Stimulated activated CD4-positive, alpha-beta T cell treated with anti-CD3 and anti-CD28 coated beads, Interleukin-1b, Interleukin-23, amount 100 ng/mL, for 4 hours (primary cell): ENCODE data around the gene VWA5A.
"Not testable (repeated sequence)": the region's sequence is repeated elsewhere in the genome, so short reads cannot be mapped to it uniquely, and the experiment has no call there.

Experiments
- DNase-seq, 2 donors: peaks; one replicate each; pipeline ENCODE4 v3.0.0-alpha.2; 2020; ENCODE audit warnings: low read depth in 2 of 2

Gene VWA5A

DNA sequence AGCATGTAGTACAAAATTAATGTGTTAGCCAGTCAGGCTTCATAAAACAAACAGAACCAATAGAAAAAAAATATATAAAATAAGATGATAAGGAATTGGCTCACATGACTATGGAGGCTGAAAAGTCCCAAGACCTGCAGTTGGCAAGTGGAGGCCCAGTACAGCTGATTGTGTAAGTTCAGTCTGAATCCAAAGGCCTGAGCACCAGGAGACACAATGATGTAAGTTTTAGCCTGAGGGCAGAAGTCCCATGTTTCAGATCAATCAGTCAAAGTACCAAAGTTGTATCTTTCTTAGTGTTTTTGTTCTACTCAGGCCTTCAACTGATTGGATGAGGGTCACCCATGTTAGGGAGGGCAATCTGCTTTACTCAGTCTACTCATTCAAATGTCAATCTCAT lies 53.5 kb downstream of the VWA5A start:
- no peak for DNase-seq

DNA sequence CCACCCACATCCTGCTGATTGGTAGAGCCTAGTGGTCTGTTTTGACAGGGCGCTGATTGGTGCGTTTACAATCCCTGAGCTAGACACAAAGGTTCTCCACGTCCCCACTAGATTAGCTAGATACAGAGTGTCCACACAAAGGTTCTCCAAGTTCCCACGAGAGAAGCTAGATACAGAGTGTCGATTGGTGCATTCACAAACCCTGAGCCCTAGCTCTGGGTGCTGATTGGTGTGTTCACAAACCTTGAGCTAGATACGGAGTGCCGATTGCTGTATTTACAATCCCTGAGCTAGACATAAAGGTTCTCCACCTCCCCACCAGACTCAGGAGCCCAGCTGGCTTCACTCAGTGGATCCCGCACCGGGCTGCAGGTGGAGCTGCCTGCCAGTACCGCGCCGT lies 55.1 kb downstream of the VWA5A start:
- DNase-seq, result not testable (repeated sequence)

DNA sequence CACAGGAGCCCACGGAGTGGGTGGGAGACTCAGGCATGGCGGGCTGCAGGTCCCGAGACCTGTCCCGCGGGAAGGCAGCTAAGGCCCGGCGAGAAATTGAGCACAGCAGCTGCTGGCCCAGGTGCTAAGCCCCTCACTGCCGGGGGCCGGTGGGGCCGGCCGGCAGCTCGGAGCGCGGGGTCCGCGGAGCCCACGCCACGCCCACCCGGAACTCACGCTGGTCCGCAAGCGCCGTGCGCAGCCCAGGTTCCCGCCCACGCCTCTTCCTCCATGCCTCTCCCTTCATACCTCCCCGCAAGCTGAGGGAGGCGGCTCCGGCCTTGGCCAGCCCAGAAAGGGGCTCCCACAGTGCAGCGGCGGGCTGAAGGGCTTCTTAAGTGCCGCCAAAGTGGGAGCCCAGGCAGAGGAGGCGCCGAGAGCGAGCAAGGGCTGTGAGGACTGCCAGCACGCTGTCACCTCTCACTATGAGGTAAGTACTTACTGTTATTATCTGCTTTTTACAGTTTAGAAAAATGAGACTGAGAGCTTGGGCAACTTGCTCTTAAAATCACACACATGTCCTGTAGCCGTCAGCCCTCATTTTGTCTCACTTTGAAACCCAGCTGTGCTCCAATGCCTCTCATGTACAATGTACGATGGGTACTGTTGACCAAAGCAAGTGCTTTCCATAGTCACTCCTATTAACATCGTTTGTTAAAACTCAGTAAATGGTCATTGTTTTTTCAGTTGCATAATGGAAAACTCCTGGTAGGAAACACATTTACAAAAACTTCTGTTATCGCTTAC lies 55.7 kb downstream of the VWA5A start:
- DNase-seq, result no peak

DNA sequence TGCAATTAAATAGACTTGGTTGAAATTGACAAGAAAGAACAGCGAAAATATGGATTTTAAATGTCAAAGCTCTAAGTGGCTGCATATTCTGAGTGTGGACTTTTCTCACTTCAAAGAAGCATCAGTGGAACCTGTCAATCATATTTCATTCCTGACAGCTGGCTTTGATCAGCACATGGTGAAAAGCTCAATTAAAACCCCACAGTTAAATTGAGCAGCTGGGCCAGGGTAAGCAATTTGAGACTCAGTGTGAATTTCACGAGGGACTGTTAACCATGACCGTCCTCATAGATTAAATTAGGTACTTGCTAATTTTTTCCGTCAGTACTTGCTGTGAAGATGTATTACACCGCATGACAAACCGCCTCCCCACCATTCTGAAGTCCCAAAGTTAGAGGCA lies 56.9 kb downstream of the VWA5A start:
- DNase-seq, result no peak

DNA sequence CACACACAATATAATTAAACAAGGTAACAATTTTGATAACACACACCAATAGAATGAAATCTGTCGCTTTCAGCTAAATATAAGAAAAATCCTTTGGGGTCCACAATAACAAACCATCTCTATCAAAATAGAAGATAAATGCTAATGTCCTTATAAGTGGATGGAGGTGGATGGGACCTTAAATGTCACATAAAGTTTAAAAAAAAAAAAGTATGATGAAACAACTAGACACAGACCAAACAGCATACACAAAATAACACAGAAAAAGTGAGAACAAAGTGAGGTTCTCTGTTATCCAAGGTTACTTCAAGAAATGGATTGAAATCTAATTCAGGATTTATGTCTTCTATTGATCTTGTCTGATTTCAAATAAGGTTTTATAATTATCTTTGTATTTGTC lies 57.3 kb downstream of the VWA5A start:
- no peak for DNase-seq

DNA sequence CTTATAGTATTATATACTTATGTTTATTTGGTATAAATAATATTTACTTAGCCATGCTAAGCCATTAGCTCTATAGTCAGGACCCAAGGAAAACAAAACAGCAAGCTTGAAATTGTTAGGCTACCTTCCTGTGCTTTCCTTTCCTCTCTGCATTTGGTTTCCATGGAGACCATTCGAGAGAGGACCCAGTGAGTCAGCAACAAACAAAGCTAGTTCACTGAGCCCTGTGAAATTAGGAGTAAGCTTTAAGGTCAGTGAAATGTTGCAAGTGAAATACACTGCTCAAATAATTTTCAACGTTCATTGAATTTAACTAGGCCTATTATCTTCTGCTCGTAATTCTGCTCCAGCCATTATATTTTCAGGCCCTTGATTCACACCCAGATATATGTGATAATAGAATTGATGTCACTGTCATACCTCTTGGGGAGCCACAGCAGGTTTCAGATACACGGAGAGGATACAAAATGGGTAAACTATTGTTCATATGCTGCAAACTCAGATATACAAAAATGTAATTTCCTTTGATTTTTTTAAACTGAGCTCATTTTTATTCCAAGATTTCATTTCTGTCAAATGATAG lies 58.8 kb downstream of the VWA5A start:
- no peak for DNase-seq

DNA sequence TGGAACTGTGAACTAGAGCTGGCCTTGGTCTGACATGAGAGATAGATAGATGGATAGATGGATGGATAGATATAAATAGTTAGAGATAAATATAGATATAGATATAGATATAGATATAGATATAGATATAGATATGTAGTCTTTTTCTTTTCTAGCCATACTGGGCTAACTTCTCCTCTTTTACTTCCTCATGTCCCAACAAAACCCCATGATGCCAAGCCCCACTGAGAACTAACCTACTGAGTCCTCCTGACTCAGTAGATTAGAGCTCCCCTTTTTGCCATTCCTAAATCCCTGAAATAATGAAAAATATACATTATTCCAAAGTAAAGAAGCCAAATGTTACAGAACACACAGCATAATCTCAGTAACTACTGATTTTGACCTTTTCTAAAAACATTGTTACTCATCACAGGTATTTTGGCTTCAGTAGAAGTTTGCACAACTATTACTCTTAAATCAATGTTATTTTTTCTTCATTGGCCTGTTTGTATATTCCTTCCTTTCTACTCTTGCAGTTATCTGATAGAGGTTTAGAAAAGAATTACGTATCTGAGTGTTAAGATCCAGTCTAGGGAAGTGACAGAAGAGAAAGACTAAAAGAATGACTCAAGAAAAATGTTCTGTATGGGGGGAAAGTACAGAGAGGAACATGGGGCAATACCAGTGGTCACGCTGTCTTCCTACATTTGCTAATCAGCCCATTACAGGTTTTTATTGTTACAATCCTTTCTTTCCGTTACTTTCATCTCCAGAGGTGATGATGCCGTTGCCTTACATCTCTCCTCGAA lies 61.9 kb downstream of the VWA5A start:
- DNase-seq, result no peak

DNA sequence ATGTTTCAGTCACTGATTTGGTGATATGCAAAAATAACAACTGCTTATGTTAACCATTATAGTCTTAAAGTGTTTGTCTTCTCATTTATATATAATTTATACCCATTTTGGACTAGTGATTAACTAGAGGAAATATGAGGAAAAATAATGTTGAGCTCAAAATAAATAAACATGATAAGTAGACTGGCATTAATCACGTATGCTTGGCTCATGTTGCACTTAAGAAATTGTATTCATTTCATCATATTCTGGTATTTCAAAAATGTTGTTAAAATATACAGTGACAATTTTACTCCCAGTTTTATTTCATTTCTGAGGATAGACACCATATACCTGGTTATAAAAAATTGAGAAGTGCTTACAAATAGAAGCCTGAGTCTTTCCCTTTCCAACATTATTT lies 64.1 kb downstream of the VWA5A start:
- no peak for DNase-seq

DNA sequence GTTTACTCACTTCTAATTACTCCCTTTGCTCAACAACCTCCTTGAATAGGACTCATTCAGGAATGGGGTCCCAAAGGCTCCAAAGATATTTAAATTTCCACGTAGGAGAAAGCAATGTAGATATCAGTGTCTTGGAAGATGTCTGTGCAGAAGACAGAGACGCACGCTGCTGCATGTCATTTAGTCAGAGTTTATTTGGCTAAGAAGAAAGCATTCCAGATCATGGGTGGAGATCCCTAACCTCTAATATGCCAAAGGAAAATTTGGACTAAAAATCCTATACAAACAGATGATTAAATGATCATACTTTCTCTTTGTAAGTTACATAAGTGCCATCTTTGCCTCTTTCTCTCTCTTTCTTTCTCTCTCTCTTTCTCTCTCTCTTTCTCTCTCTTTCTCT lies 67.8 kb downstream of the VWA5A start, which contains the start of gene OR10D3:
Gene OR10D3, plus strand, starts transcription at position 278 of the 400 bp plus-strand sequence. CDS start 1,925 bp downstream, outside the sequence.
- no peak for DNase-seq

DNA sequence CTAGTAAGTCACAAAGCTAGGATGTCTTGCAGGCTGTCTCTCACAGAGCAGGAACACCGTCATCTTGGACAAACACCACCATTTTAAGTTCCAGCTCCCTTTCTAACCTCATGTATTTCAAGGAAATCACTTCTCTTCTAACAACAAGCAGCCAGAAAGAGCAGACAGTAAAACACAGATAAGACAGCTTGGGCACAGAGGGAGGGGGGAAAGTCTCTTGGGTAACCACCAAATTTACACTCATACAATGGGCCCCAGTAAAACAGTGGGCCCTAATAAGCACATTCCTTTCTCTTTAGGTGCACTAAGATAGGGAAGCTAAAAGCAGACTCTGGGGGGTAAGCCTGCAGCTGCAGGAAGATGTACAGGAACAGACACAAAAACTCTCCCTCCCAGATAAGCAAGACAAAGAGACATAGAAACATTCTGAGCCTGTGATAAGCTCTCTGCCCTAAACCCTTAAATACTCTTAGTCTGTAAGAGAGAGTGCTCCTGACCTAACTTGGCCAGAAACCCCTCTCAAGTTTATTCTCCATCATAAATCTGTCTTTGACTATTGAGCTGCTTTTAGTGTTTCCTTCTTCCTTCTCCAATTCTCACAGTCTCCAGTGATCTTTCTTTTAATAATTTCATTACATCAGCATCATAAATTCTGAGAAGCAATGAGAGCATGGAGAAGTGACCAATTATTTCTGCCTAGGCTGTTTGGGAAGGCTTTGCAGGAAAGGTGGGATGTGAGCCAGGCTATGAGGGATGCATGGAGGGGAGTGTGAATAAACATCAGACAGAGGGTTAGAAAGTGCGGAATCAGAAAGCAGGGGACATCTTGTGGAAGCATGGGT lies 75.3 kb downstream of the VWA5A start:
- no peak for DNase-seq

DNA sequence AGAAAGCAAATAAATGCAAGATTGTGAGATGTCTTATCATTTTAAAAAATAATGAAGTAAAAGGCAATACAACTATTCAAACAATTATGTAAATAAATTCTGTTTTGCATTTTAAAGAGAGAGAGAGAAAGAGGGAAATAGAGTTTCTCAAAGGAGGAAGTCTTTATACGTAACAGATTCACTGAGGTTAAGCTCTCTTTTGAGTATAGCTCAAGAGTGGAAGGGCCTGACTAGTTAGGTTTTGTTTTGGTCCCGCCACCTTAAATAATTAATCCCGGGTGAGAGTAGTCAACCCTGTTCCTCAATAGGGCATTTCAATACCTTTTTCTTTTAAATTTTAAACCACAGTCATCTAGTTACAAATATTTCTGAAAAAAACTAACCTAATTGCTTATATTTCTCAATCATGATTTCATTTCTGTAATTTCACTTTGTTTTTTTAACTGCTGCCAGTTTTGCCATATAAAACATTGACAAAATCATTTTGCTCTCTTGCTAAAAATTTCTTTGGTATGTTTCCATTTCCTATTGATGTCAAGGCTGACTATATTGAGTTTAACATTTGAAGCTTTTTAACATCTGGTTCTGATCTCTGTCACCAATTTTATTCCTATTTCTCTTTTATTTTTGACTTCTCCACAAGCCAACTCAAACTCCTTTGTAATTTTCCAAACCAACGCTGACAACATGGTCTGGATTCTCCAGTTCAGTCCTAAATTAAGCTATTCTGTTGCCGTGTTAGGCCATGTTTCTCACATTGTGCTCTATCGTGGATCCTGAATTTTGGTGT lies 78.2 kb downstream of the VWA5A start:
- no peak for DNase-seq

DNA sequence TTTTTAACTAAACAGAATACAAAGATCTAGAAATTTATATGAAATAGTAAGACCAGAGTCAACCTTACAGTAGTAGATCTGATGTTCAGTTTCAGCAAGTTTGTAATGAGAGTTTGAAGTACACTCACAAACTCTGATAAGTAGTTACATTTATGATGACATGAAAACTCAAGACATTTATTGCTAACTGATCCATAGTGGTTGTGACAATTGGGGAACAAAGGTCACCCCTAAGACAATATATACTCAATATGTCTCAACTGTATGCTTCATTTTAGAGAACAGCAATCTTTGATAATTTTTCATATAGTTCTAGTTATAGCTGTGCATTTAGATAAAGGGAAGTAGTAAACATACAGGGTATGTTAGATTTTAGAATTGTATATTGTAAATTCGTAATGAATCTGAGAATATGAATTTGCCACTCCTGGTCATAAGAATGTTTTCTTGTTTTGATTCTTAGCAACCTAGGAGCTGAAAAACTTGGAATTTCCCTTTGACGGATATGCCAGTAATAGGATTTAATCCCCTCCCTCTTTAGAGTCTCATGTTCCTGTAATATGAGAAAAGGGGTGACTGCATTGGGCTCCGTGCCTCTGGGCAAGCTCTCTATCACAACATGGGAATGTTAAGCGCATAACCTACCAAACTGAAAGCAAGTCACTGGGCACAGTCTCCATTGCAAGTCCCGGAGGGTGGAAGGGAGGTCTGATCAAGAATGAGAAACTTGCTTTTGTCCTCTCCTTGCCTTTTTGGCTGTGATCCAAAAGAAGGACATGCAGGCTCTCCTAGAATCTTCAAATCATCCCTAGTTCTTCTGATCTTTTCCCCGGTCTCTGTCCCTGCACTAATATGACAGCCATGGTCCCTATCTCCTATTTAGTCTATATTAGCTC lies 79.3 kb downstream of the VWA5A start:
- DNase-seq, result no peak

DNA sequence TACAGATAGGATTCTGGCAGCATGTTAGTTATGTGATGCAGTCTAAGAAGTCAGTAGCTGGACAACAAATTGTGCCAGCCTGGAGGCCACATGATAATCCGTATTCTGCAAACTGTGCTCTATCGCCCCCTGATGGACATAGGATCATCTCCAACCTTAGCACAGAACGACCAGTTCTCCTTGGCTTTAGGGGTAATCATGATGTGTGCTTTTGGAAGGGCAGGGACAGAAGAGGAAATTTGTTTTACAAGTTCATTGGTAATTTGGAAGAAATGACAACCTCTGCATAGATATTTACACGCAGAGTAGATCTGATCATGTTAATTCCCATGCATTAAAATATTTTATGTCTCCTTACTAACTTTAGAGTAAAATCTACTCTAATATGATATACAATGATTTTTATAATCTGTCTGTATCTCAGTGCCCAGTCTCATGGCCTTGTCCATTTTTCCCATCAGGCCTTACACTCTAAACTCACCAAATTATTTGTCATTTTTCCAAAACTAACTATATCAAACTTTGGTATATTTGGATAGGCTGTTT lies 80.0 kb downstream of the VWA5A start:
- peak; percentile 4 to 8 for DNase-seq
